Stimulated activated CD8-positive, alpha-beta memory T cell treated with anti-CD3 and anti-CD28 coated beads, Interleukin-12 subunit alpha, Interleukin-12 subunit beta, amount 100 ng/mL, for 4 hours (primary cell): ENCODE results near the gene SLC38A9.
"Not testable (repeated sequence)": the region's sequence is repeated elsewhere in the genome, so short reads cannot be mapped to it uniquely, and the experiment has no call there.

Experiments used
- DNase-seq: peaks from one replicate; pipeline ENCODE4 v3.0.0-alpha.2; 2020; ENCODE audit warnings: low read depth

The SLC38A9 gene

DNA sequence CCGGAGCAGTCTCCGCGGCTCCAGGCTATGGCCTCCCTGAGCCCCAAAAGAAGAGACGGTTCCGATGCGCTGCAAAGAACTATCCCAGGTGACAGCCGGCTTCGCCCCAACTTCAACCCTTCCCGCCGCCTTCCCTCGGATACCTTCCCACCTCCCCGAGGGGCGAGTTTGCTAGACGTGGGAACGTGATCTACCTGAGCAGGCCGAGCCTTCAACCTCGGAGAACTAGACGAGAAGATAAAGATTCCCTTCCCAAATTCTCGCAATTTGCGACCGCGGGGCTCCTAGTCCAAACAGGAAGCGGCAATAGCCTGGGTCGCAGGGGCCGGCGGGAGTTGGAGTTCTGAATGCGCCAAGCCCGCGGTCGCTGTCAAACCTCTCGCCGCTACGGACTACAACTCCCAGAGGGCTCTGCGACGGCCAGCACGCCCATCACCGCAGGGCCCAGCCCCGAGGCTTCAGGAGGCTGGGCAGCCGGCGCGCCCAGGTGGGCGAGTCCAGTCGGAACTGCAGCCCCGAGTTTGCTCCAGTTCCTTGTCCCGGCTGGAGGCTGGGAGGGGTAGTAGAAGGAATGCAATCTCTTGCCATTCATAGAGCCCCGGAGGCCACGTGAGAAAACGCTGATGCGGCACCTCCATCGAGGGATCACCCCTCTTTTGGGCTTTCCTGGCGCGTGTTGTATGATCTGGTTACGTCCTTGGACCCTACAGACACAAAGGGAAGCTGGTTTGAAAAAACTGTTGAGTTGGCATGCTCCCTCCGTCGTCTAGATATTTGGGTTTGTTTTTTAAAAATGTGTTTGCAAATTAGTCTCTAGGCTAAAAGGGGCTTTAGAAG lies at the start of gene SLC38A9:
TSS of gene SLC38A9 (minus strand) at position 302 of the 837 bp plus-strand sequence. CDS start 14,366 bp downstream, outside the sequence.
- DNase-seq, result peak; percentile 87

DNA sequence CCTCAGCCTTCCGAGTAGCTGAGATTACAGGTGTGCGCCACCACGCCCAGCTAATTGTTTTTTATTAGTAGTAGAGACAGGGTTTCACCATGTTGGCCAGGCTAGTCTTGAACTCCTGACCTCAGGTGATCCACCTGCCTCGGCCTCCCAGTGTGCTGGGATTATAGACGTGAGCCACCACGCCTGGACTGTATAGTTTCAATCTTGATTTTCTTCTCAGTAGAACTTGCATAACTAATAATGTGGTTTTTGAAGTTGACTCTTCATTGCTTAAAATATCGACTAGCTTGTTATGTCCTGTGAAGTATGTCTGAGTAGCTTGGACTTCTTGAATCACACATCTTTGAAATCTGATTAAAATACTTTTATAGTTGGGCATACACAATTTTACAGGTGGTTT lies 49.6 kb upstream of the SLC38A9 start:
- DNase-seq, result not testable (repeated sequence)

- no peak for DNase-seq
Measured at GRCh38 chr5:55758714-55759113, 46.6 kb upstream of the SLC38A9 start.

DNA sequence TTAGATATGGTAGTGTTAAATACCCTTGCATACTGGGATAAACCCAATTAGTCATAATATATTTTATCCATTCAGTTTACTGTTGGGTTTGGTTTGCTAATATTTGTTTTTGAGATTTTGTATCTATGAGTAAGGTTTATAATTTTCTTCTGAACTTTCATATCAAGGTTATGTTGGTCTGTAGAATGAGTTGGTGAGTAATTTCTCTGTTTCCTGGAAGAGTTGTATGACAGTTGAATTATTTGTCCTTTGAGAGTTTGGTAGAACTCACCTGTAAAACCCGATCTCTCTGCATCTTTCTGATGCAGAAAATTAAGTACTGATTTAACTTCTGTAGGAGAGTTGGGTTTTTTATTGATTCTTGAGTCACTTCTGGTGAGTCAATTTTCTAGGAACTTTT lies 46.1 kb upstream of the SLC38A9 start:
- no peak for DNase-seq

GRCh38 chr5:55750499-55750898 lies 38.4 kb upstream of the SLC38A9 start:
- DNase-seq, result no peak

DNA sequence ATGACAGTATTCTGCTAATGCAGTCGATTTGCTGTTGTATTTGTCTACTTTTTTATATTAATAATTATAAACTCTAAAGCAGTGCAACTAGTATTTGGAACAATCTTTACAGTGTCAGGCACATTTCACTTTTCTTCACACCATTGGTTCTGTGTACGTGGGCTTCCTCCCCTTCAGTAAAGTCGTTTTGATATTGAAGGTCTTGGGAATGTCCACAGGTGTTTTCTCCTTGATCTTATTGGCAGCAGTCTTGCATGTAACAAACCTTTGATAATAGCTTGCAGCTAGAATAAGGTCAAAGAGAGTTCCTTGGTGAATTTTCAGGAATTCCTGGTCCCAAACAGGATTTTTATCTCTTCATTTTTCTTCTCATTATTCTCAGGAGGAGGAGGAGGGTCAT lies 37.9 kb upstream of the SLC38A9 start:
- no peak for DNase-seq

- no peak for DNase-seq
Measured at GRCh38 chr5:55749387-55749786, 37.3 kb upstream of the SLC38A9 start.

DNA sequence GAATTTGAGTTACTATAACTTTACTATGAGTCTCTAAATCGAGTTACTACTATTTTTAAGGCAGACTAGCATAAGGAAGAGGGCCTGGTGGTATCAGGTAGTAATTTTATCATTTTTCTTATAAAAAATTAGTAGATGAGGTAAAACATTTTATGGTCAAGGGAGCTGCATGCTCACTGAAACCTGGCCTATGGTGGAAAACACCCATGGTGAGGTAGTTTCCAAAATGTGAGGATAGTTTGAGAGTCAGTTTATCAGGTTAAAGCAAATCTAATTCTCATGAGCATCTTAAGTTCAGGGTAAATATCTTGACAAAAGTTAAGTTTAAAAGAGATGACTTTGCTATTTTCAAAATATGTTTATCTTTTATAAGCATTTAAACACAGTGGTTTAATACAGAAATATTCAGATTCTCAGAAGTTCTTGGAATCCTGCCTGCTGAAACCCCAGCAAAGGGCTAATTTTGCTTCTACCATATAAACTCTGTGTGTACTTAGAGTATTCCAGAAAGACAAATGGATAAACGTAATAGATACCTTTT lies 35.7 kb upstream of the SLC38A9 start:
- DNase-seq, result no peak

DNA sequence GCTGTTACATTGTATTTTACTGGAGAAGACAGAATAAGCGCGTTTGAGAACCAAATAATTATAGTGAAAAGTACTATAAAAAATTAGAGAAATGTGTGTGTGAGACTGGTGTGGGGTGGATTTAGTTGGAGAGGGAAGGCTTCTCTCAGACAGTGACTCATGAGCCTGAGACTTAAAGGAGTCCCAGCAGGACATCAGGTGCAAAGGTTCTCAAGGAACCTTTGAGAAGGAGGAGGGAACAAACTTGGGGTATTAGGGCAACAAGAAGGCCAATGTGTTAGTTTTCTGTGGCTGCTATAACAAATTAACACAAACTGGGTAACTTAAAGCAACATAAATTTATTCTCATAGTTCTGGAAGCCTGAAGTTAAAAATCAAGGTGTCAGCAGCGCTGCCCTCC lies 30.7 kb upstream of the SLC38A9 start:
- no peak for DNase-seq

- DNase-seq, result no peak
Measured at GRCh38 chr5:55737793-55738192, 25.7 kb upstream of the SLC38A9 start, which contains the start of gene DDX4. DDX4 (plus strand) TSS chr5:55738061; CDS start chr5:55738964, 903 bp downstream.

GRCh38 chr5:55734658-55735057 lies 22.5 kb upstream of the SLC38A9 start:
- DNase-seq, result no peak

GRCh38 chr5:55732585-55732984 lies 20.5 kb upstream of the SLC38A9 start:
- no peak for DNase-seq

GRCh38 chr5:55731848-55732247 lies 19.7 kb upstream of the SLC38A9 start:
- DNase-seq, result no peak

- DNase-seq, result no peak
Measured at GRCh38 chr5:55724281-55724680, 12.2 kb upstream of the SLC38A9 start.

- no peak for DNase-seq
Measured at GRCh38 chr5:55720188-55720703, 8.1 kb upstream of the SLC38A9 start.

DNA sequence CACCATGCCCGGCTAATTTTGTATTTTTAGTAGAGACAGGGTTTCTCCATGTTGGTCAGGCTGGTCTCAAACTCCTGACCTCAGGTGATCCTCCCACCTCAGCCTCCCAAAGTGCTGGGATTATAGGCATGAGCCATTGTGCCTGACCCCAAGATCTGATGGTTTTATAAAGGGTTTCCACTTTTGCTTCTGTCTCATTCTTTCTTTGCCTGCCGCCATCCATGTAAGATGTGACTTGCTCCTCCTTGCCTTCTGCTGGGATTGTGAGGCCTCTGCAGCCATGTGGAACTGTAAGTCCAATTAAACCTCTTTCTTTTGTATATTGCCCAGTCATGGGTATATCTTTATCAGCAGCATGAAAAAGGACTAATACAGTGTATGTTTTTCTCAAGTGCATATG lies 6.9 kb upstream of the SLC38A9 start:
- DNase-seq, result not testable (repeated sequence)

DNA sequence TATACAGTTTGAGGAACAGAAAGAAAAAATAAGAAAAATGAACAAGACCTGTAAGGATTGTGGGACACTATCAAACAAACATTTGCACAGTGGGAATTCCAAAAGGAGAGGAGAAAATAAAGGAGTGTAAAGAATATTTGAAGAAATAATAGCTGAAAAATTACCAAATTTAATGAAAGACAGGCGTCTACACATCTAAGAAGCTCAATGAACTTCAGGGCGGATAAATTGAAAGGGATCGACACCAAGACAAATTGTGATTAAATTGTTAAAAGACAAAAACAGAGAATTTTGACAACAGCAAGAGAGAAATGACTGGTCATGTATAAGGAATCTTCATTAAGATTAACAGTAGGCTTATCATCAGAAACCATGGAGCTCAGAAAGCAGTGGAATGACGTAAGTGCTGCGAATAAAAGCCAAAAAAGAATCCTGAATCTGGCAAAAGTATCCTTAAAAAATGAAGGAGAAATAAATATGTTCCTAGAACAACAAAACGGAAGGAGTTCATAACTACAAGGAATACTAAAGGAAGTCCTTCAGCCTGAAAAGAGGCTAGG lies 3.5 kb upstream of the SLC38A9 start:
- DNase-seq, result no peak

- no peak for DNase-seq
Measured at GRCh38 chr5:55714749-55715148, 2.6 kb upstream of the SLC38A9 start.

DNA sequence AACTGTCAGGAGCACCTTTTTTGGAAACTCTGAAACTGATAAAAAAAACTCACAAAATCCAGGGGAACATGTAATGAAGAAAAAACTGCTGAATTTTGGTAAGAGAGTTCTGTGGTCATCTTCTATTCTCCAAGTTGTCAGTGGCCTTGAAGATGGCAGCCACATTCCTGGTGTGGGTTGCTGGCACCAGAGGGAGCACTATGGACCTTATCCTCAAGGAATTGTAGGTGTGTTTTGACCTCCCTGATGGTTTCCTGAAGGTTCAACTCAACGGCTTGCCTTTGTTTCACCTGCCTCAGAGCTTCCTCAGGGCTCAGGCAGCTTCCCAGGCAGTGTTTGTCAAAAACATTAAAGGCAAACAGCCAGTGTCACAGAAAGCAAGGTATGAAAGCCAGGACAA lies 2.2 kb upstream of the SLC38A9 start:
- no peak for DNase-seq

GRCh38 chr5:55713871-55714270 lies 1.7 kb upstream of the SLC38A9 start:
- DNase-seq, result no peak

GRCh38 chr5:55711507-55712022 lies 559 bp downstream of the SLC38A9 start:
- no peak for DNase-seq

- no peak for DNase-seq
Measured at GRCh38 chr5:55708732-55709131, 3.4 kb downstream of the SLC38A9 start.

- no peak for DNase-seq
Measured at GRCh38 chr5:55706230-55706629, 5.9 kb downstream of the SLC38A9 start.
